A549 (cell line): Measurements from ENCODE around the gene BCL6. TPM values are rescaled to one million over a fixed set of nuclear protein-coding genes. Genes with fewer than 3 reads are reported as not detected.

Experiments
- ATAC-seq, 2 experiments: fragments of 200-7000 bp in 1 of 2; fragments of >200 bp in 1 of 2; cut with Nextera tagmentation in 1 of 2; cut with Tn5 transposase in 1 of 2; 3 replicates each; pipeline versions ENCODE4 v1.8.0 to v1.9.1; 2018 to 2020; ENCODE audit warnings: mild to moderate bottlenecking in 1 of 2, moderate library complexity in 1 of 2
- CTCF ChIA-PET: fragments of 300-600 bp; sonication (Branson Sonifier 250); formaldehyde crosslinking; extraction: SDS; loops from one replicate; lab custom pipeline; 2021; ENCODE audit warnings: antibody characterized with exemption, inconsistent platforms; lab: Yijun Ruan, JAX
- POLR2A ChIA-PET: fragments of 350-600 bp; formaldehyde crosslinking; extraction: SDS; loops from one replicate; lab custom pipeline; 2021; ENCODE audit warnings: antibody characterized with exemption, inconsistent platforms; lab: Yijun Ruan, JAX
- DNase-seq, 2 experiments: peaks; one replicate each; pipeline versions ENCODE4 v3.0.0 to v3.0.0-alpha.2; 2011 to 2016; ENCODE audit warnings: low read depth in 1 of 2, low spot score in 1 of 2
- FAIRE-seq: peaks from 2 replicates; lab custom pipeline; 2011; peaks lifted over from hg19 to GRCh38; lab: Jason Lieb, UNC
- H3K27ac ChIP-seq, 2 experiments: fragments of >200 bp; sonication (Bioruptor Twin); formaldehyde crosslinking; 3 replicates each; pipeline ENCODE4 v1.5.1; 2016 to 2017
- H3K4me1 ChIP-seq: fragments of >200 bp; sonication (Bioruptor Twin); formaldehyde crosslinking; 3 replicates; pipeline ENCODE4 v1.6.1; 2016
- H3K4me2 ChIP-seq: fragments of >200 bp; sonication (Bioruptor Twin); formaldehyde crosslinking; 3 replicates; pipeline ENCODE4 v1.6.1; 2016
- H3K4me3 ChIP-seq: fragments of >200 bp; sonication (Bioruptor Twin); formaldehyde crosslinking; 3 replicates; pipeline ENCODE4 v1.5.1; 2016
- H3K9me3 ChIP-seq: fragments of >200 bp; sonication (Bioruptor Twin); formaldehyde crosslinking; 3 replicates; pipeline ENCODE4 v1.6.1; 2016
- ATOH8 ChIP-seq: fragments of 250-450 bp; sonication (Bioruptor Pico); IDR thresholded peaks from 2 replicates; pipeline ENCODE4 v1.5.0; 2020; ENCODE audit warnings: low read depth, mild to moderate bottlenecking, moderate library complexity
- CBX8 ChIP-seq: fragments of 200-600 bp; sonication (generic); IDR thresholded peaks from 2 replicates; pipeline ENCODE4 v1.6.1; 2016
- CTCF ChIP-seq: fragments of >200 bp; sonication (Bioruptor Twin); formaldehyde crosslinking; IDR thresholded peaks from 3 replicates; pipeline ENCODE4 v1.5.1; 2016
- E2F6 ChIP-seq: IDR thresholded peaks from 2 replicates; pipeline ENCODE4 v1.6.1; 2012; ENCODE audit warnings: low read depth, borderline replicate concordance
- EHMT2 ChIP-seq: fragments of 200-600 bp; sonication (generic); IDR thresholded peaks from 2 replicates; pipeline ENCODE4 v1.6.1; 2016; ENCODE audit warnings: antibody characterized with exemption, low read depth, mild to moderate bottlenecking, moderate library complexity
- EP300 ChIP-seq, 2 experiments: fragments of >200 bp; sonication (Bioruptor Twin); formaldehyde crosslinking; IDR thresholded peaks; 2 replicates in 1 of 2; 3 replicates in 1 of 2; pipeline ENCODE4 v1.6.1; 2016 to 2017
- FOSB ChIP-seq: fragments of 250-450 bp; sonication (Bioruptor Pico); IDR thresholded peaks from 2 replicates; pipeline ENCODE4 v1.5.0; 2020; ENCODE audit warnings: mild to moderate bottlenecking, moderate library complexity
- FOSL2 ChIP-seq, 2 experiments: fragments of 450-650 bp in 1 of 2; fragments of >200 bp in 1 of 2; sonication (Bioruptor Twin) in 1 of 2; formaldehyde crosslinking; IDR thresholded peaks; 2 replicates each; pipeline versions ENCODE4 v1.5.0 to v1.6.1; 2016 to 2020; ENCODE audit warnings: mild to moderate bottlenecking in 1 of 2, moderate library complexity in 1 of 2
- HDAC2 ChIP-seq: fragments of 200-600 bp; sonication (generic); IDR thresholded peaks from 2 replicates; pipeline ENCODE4 v1.6.1; 2016
- HMGXB4 ChIP-seq: fragments of 250-450 bp; sonication (Bioruptor Pico); IDR thresholded peaks from 2 replicates; pipeline ENCODE4 v1.5.0; 2021; ENCODE audit warnings: mild to moderate bottlenecking, moderate library complexity, borderline replicate concordance
- HOXB13 ChIP-seq: fragments of 250-450 bp; sonication (Bioruptor Pico); IDR thresholded peaks from 2 replicates; pipeline ENCODE4 v1.5.0; 2020; ENCODE audit warnings: low read depth, mild to moderate bottlenecking, moderate library complexity
- JUN ChIP-seq, 2 experiments: fragments of >200 bp; sonication (Bioruptor Twin); formaldehyde crosslinking; IDR thresholded peaks; 2 replicates in 1 of 2; 3 replicates in 1 of 2; pipeline ENCODE4 v1.6.1; 2016 to 2017
- MAFK ChIP-seq: fragments of 450-650 bp; IDR thresholded peaks from 2 replicates; pipeline ENCODE4 v1.6.1; 2014; ENCODE audit not compliant: partially characterized antibody
- MAZ ChIP-seq: fragments of 150-350 bp; IDR thresholded peaks from 2 replicates; pipeline ENCODE4 v1.6.1; 2014; ENCODE audit warnings: antibody characterized with exemption, low read depth, low read length, borderline replicate concordance
- NFE2L2 ChIP-seq: fragments of 150-350 bp; conservative IDR thresholded peaks from 2 replicates; pipeline ENCODE4 v1.6.1; 2014; ENCODE audit warnings: low read length
- NR3C1 ChIP-seq: fragments of >200 bp; sonication (Bioruptor Twin); formaldehyde crosslinking; IDR thresholded peaks from 3 replicates; pipeline ENCODE4 v1.6.1; 2017
- PHF8 ChIP-seq: fragments of 200-600 bp; sonication (generic); IDR thresholded peaks from 2 replicates; pipeline ENCODE4 v1.6.1; 2016; ENCODE audit warnings: low read depth, mild to moderate bottlenecking, antibody characterized with exemption, moderate library complexity, borderline replicate concordance
- REST ChIP-seq: fragments of 200-600 bp; sonication (generic); IDR thresholded peaks from 2 replicates; pipeline ENCODE4 v1.6.1; 2016; ENCODE audit warnings: antibody characterized with exemption, mild to moderate bottlenecking, moderate library complexity
- RNF2 ChIP-seq: fragments of 200-600 bp; sonication (generic); IDR thresholded peaks from 2 replicates; pipeline ENCODE4 v1.6.1; 2016; ENCODE audit warnings: low read depth, mild to moderate bottlenecking, antibody characterized with exemption, moderate library complexity, borderline replicate concordance
- ZFP36 ChIP-seq: fragments of 450-650 bp; IDR thresholded peaks from 2 replicates; pipeline ENCODE4 v1.6.1; 2014; ENCODE audit warnings: borderline replicate concordance; ENCODE audit not compliant: partially characterized antibody
- WGBS: methylation state at CpG from one replicate; pipeline ENCODE4 v1.1.6; 2017; ENCODE audit errors: missing lambda C conversion rate; 5-methylcytosine and 5-hydroxymethylcytosine counted together
- polyA plus RNA-seq, 4 experiments: library from polyadenylated mRNA; depleted of rRNA in 3 of 4; stranded (reverse); fragments of >200 nt; fragmentation: RNase III in 1 of 4; extraction: RNeasy Plus Mini Kit Qiagen cat#74134 plus additional on column Dnase treatment in 1 of 4; gene quantifications; 2 replicates in 3 of 4; 3 replicates in 1 of 4; pipeline ENCODE4 v1.2.3, GENCODE V29; 2011 to 2017

BCL6 gene
- polyA plus RNA-seq, 2 of the 4 experiments (the other 2 are of a cell fraction), result 7.0 to 10.4 TPM

- ChIA-PET CTCF (interaction anchor here (0.7 to 1.8 kb wide), 5 partner anchors 437 to 1209 kb away, joined by 3 to 6 read pairs (median 4); no protein-coding TSS in a partner anchor), POLR2A (interaction anchor here (0.9 to 1.9 kb wide), 6 partner anchors 197 to 1208 kb away, joined by 4 to 24 read pairs (median 6); partner anchors contain the start of gene LPP)
- 6% methylated on average over 6 of the region's 6 CpGs for WGBS
- no peak for FAIRE-seq
- Histone ChIP-seq H3K9me3 (no peaks in the 10 kb centered on the region), H3K4me1 (peaks cover 52% of the 10 kb centered on the region), H3K4me3 (peak overlapping the region; percentile 69), H3K4me2 (peak overlapping the region; percentile 96), H3K27ac (peak overlapping the region; percentile 96 to 99)
- TF ChIP-seq E2F6 (no peak), FOSB (CRISPR knock-in tag) (0 out of 2 replicates have a peak, but pooled peaks have one; percentile 56), ZFP36 (no peak), HMGXB4 (CRISPR knock-in tag) (no peak), CTCF (no peak), HDAC2 (no peak)
- ATAC-seq, result no peak
- DNase-seq, result no peak
Measured at GRCh38 chr3:187746059-187746441, 782 bp upstream of the BCL6 start.

GRCh38 chr3:187744169-187745151 lies 808 bp downstream of the BCL6 start:
- CTCF ChIA-PET, result interaction anchor here (0.9 to 8.6 kb wide), 5 partner anchors 411 to 1210 kb away, joined by 3 to 221 read pairs (median 4); no protein-coding TSS in a partner anchor
- Histone ChIP-seq H3K4me3 (peak overlapping the region; percentile 69), H3K4me2 (peak overlapping the region; percentile 96), H3K9me3 (no peaks in the 10 kb centered on the region), H3K4me1 (peaks cover 50% of the 10 kb centered on the region), H3K27ac (peak overlapping the region; percentile 96 to 99)
- POLR2A ChIA-PET, result interaction anchor here (1.0 to 1.9 kb wide), 9 partner anchors 198 to 1209 kb away, joined by 3 to 24 read pairs (median 5); partner anchors contain the start of gene LPP
- TF ChIP-seq MAZ, result no peak
- TF ChIP-seq NFE2L2, result no peak
- TF ChIP-seq EHMT2, result no peak
- TF ChIP-seq PHF8, result no peak
- TF ChIP-seq FOSL2 (IDR thresholded peaks at IDR 0.05), result no peak
- TF ChIP-seq FOSL2 (CRISPR knock-in tag; IDR thresholded peaks at IDR 0.05), result no peak
- no peak for TF ChIP-seq ATOH8 (CRISPR knock-in tag)
- TF ChIP-seq NR3C1, result no peak
- TF ChIP-seq MAFK, result no peak
- TF ChIP-seq REST, result no peak
- TF ChIP-seq JUN (IDR thresholded peaks at IDR 0.05), result no peak
- TF ChIP-seq HOXB13 (CRISPR knock-in tag), result no peak
- TF ChIP-seq CBX8, result no peak
- TF ChIP-seq EP300 (IDR thresholded peaks at IDR 0.05), result no peak
- TF ChIP-seq RNF2, result no peak
- no peak for TF ChIP-seq HMGXB4 (CRISPR knock-in tag)
- FAIRE-seq, result no peak
- peak in 1 of 2 experiments; percentile 20; a peak in 3 of 6 replicates for ATAC-seq
- DNase-seq, result peak; percentile 15 to 20
- WGBS, result 2% methylated on average over 54 of the region's 55 CpGs
